ENCODE results near the gene EDN3.
"Not testable (repeated sequence)": the region's sequence is repeated elsewhere in the genome, so short reads cannot be mapped to it uniquely, and the experiment has no call there.

GRCh38 chr20:59341285-59342022 is 41.0 kb downstream of the EDN3 start:
- TF ChIP-seq CTCF (optimal IDR thresholded peaks at IDR 0.05 in 1 of 3, IDR thresholded peaks at IDR 0.05 in 1 of 3, conservative IDR thresholded peaks at IDR 0.05 in 1 of 3; ENCODE audit: extremely low read depth in 1 of 3, insufficient read depth in 2 of 3, low read length in 3 of 3); EZH2 (IDR thresholded peaks at IDR 0.05; ENCODE audit: low read length): not testable (repeated sequence)

Measured in keratinocyte (primary cell).